ENCODE data around the gene PTPN7.

DNA sequence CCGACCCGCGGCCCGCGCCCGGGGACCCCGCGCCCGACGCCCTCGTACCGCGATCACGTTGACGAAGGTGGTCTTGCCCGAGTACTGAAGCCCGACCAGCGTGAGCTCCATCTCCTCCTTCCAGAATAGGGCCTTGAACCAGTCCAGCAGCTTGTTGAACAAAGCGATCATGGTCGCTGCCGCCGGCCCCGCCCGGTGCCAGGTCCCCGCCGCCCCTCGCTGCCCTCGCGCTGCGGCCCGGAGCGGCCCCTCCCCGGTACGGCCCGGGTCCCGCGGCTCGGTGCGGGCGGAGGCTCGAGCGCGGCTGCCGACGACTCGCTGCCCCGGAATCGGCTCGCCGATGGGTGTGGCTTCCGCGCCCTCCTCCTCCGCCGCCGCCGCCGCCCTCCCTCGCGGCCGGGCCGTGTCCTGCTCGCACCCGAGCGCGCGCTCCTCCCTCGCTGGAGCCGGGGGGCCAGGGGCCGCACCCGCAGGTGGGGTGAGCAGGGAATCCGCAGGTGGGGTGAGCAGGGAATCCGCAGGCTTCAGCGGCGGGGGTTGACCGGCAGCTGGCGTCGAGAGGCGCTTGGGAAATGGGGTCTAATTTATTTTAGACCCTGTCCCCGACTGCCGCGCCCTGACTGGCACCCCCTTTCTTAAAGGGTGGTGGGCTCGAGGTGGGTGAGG is 15.9 kb downstream of the PTPN7 start, which contains the start of gene ARL8A:
- TF ChIP-seq, protein P1, sequence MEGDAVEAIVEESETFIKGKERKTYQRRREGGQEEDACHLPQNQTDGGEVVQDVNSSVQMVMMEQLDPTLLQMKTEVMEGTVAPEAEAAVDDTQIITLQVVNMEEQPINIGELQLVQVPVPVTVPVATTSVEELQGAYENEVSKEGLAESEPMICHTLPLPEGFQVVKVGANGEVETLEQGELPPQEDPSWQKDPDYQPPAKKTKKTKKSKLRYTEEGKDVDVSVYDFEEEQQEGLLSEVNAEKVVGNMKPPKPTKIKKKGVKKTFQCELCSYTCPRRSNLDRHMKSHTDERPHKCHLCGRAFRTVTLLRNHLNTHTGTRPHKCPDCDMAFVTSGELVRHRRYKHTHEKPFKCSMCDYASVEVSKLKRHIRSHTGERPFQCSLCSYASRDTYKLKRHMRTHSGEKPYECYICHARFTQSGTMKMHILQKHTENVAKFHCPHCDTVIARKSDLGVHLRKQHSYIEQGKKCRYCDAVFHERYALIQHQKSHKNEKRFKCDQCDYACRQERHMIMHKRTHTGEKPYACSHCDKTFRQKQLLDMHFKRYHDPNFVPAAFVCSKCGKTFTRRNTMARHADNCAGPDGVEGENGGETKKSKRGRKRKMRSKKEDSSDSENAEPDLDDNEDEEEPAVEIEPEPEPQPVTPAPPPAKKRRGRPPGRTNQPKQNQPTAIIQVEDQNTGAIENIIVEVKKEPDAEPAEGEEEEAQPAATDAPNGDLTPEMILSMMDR (conservative IDR thresholded peaks at IDR 0.05): no peak
- TF ChIP-seq EZH2 (IDR thresholded peaks at IDR 0.05; ENCODE audit: low read depth): no peak
